C4-2B (cell line): ENCODE data around the gene DEFB124.
"Not testable (repeated sequence)": the region's sequence is repeated elsewhere in the genome, so short reads cannot be mapped to it uniquely, and the experiment has no call there.

ENCODE experiments used
- H3K27ac ChIP-seq: fragments of 450-650 bp; 2 replicates; pipeline ENCODE4 v1.5.1; 2017
- ZFX ChIP-seq: fragments of 450-650 bp; IDR thresholded peaks from 2 replicates; pipeline ENCODE4 v1.6.1; 2017
- TF ChIP-seq, protein P1 (sequence below): fragments of 450-650 bp; conservative IDR thresholded peaks from 2 replicates; pipeline ENCODE4 v1.5.1; 2017; ENCODE audit warnings: mild to moderate bottlenecking

The DEFB124 gene

DNA sequence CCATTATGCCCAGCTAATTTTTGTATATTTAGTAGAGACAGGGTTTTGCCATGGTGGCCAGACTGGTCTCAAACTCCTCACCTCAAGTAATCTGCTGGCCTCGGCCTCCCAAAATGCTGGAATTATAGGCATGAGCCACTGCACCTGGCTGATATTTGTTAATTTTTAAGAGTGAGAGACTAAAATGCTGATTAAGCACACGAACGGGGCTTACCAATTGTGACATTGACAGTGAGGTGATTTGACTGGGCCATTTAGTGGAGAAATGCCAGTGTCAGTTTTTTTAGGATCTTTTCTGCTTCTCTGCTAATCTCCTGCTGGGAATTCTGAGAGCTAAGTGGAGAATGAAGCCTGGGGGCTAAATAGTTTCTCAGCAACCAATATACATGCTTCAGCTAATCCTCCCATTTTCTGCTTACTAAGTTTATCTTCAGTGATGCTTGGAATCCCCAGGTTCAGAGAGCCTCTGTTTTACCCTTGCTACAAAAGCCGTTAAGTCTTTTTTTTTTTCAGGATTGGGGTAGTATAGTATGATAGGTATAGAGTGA, 44.3 kb downstream of the DEFB124 start:
- no peak overlapping the region for H3K27ac ChIP-seq
- no peak for TF ChIP-seq ZFX

DNA sequence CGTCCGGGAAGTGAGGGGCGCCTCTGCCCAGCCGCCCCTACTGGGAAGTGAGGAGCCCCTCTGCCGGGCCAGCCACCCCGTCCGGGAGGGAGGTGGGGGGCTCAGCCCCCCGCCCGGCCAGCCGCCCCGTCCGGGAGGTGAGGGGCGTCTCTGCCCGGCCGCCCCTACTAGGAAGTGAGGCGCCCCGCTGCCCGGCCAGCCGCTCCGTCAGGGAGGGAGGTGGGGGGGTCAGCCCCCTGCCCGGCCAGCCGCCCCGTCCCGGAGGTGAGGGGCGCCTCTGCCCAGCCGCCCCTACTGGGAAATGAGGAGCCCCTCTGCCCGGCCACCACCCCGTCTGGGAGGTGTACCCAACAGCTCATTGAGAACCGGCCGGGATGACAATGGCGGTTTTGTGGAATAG, 47.4 kb downstream of the DEFB124 start:
- not testable (repeated sequence) for H3K27ac ChIP-seq

DNA sequence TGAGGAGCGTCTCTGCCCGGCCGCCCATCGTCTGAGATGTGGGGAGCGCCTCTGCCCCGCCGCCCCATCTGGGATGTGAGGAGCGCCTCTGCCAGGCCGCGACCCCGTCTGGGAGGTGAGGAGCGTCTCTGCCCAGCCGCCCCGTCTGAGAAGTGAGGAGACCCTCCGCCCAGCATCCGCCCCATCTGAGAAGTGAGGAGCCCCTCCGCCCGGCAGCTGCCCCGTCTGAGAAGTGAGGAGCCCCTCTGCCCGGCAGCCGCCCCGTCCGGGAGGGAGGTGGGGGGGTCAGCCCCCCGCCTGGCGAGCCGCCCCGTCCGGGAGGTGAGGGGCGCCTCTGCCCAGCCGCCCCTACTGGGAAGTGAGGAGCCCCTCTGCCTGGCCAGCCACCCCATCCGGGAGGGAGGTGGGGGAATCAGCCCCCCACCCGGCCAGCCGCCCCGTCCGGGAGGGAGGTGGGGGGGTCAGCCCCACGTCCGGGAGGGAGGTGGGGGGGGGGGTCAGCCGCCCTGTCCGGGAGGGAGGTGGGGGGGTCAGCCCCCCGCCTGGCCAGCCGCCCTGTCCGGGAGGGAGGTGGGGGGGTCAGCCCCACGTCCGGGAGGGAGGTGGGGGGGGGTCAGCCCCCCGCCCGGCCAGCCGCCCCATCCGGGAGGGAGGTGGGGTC, 47.9 kb downstream of the DEFB124 start:
- H3K27ac ChIP-seq: not testable (repeated sequence)

GRCh38 chr20:31425797-31426196, 49.1 kb downstream of the DEFB124 start:
- no peak for TF ChIP-seq ZFX
- TF ChIP-seq, protein P1, sequence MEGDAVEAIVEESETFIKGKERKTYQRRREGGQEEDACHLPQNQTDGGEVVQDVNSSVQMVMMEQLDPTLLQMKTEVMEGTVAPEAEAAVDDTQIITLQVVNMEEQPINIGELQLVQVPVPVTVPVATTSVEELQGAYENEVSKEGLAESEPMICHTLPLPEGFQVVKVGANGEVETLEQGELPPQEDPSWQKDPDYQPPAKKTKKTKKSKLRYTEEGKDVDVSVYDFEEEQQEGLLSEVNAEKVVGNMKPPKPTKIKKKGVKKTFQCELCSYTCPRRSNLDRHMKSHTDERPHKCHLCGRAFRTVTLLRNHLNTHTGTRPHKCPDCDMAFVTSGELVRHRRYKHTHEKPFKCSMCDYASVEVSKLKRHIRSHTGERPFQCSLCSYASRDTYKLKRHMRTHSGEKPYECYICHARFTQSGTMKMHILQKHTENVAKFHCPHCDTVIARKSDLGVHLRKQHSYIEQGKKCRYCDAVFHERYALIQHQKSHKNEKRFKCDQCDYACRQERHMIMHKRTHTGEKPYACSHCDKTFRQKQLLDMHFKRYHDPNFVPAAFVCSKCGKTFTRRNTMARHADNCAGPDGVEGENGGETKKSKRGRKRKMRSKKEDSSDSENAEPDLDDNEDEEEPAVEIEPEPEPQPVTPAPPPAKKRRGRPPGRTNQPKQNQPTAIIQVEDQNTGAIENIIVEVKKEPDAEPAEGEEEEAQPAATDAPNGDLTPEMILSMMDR: no peak
- H3K27ac ChIP-seq: no peak overlapping the region

GRCh38 chr20:31418307-31418706, 56.6 kb downstream of the DEFB124 start:
- H3K27ac ChIP-seq: no peak overlapping the region
- TF ChIP-seq, protein P1: no peak

DNA sequence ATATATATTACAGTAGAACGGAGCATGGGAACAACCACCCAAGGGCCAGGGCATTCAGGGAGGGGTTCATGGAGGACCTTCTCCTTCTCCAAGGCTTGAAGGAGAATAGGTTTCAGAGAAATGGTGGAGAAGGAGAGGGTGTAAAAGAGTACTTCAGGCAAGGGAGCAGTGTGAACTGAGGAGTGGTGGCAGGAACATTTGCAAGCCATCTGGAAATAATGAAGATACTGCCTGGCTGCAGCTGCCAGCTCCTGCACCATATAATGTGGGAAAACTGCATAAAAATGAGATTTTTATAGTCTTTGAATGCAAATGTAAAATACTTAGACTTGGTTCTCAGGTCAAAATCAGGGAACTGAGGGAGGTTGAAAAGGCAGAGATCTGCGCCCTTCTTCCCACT, 59.3 kb downstream of the DEFB124 start:
- TF ChIP-seq, protein P1: no peak
- TF ChIP-seq ZFX: no peak
- no peak overlapping the region for H3K27ac ChIP-seq
